ENCODE measurements around the gene FERMT3. TPM values are rescaled to one million over a fixed set of nuclear protein-coding genes. Genes with fewer than 3 reads are reported as not detected.

Gene FERMT3
- total RNA-seq, 1 donor from 2014 or later: 5.9 TPM

DNA sequence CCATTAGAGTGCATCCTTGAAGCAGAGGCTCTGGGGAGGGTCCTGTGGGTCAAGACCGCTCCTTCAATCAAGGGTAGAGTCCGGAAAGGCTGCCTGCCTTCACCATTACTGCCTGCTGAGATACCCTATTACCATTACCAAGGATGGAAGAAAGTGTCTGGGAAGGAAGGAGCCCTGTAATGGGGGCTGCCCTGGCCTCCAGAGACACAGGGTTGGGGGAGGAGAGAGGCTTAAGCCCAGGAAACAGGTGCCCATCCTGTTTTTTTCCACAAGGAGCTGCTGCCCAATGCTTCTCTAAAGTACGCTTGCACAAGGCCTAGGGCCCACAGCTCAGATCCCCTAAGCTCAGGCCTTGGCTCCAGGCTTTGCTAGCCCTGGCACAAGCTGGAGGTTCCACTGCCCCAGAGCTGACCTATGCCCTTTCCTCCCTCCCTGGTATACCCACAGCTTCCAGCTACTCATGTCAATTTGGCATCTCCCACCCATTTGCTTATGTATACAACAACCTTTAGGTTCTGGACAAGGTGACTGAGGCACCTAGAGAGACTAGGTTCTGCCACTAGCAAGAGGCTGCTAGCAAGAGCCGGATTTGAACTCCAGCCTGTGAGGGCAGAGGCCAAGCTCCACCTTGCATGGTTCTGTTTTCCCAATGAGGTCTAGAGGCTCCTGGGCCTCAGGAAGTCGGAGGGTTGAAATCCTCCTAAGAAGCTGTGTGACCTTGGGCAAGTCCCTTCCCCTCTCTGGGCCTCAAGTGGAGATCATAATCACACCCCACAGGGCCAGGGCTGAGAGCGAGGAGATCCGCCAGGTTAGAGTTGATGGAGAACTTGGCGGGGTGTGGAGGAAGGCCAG lies 43.3 kb downstream of the FERMT3 start:
- H3K27me3 Mint-ChIP-seq: peaks cover 3% of the 10 kb centered on the region
- peaks cover 11% of the 10 kb centered on the region for H3K4me1 Mint-ChIP-seq (ENCODE audit: low read depth)
- no peaks in the 10 kb centered on the region for H3K9me3 Mint-ChIP-seq (ENCODE audit: low read depth)
- no peak for DNase-seq (ENCODE audit: low spot score, unreplicated experiment)
- H3K4me3 Mint-ChIP-seq (ENCODE audit: low read depth): peak overlapping the region; percentile 33
- TF ChIP-seq, protein P1, sequence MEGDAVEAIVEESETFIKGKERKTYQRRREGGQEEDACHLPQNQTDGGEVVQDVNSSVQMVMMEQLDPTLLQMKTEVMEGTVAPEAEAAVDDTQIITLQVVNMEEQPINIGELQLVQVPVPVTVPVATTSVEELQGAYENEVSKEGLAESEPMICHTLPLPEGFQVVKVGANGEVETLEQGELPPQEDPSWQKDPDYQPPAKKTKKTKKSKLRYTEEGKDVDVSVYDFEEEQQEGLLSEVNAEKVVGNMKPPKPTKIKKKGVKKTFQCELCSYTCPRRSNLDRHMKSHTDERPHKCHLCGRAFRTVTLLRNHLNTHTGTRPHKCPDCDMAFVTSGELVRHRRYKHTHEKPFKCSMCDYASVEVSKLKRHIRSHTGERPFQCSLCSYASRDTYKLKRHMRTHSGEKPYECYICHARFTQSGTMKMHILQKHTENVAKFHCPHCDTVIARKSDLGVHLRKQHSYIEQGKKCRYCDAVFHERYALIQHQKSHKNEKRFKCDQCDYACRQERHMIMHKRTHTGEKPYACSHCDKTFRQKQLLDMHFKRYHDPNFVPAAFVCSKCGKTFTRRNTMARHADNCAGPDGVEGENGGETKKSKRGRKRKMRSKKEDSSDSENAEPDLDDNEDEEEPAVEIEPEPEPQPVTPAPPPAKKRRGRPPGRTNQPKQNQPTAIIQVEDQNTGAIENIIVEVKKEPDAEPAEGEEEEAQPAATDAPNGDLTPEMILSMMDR (IDR thresholded peaks at IDR 0.05; ENCODE audit: unreplicated experiment): no peak
- no peak overlapping the region for H3K27ac Mint-ChIP-seq
- H3K36me3 Mint-ChIP-seq (ENCODE audit: insufficient read depth): no peaks in the 10 kb centered on the region

DNA sequence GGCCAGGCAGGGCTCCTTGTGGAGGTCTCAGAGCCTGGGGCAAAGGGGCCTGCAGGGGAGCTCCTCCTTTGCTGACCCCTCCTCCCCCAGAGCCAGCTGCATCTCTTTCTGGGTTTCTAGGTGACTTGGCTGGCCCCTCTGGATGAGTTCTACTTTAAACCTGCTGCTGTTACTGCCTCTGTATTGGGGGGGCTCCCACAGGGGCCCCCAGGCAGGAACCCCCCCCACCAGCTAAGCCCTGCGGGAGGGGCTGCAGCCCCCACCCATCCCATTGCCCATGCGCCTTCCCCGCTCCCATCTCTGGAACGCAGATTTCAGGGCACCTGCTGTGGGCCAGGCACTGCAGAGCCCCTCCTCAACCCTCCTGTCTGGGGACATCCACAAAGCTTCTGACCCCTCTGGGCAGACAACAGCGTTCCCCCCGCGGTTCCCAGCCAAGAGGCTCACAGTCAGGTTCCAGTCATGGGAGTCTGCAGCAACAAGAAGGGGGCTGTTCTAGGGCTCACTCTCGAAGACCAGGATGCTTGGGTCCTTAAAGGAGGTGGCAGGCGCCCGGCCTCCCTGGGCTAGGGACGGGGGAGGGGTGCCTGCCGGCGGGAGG lies 44.0 kb downstream of the FERMT3 start:
- Mint-ChIP-seq H3K4me3 (ENCODE audit: low read depth) (peak overlapping the region; percentile 44), H3K9me3 (ENCODE audit: low read depth) (no peaks in the 10 kb centered on the region), H3K27me3 (peaks cover 3% of the 10 kb centered on the region), H3K36me3 (ENCODE audit: insufficient read depth) (no peaks in the 10 kb centered on the region), H3K27ac (no peak overlapping the region), H3K4me1 (ENCODE audit: low read depth) (peaks cover 11% of the 10 kb centered on the region)
- TF ChIP-seq, protein P1 (IDR thresholded peaks at IDR 0.05; ENCODE audit: unreplicated experiment): no peak
- no peak for DNase-seq (ENCODE audit: low spot score, unreplicated experiment)

DNA sequence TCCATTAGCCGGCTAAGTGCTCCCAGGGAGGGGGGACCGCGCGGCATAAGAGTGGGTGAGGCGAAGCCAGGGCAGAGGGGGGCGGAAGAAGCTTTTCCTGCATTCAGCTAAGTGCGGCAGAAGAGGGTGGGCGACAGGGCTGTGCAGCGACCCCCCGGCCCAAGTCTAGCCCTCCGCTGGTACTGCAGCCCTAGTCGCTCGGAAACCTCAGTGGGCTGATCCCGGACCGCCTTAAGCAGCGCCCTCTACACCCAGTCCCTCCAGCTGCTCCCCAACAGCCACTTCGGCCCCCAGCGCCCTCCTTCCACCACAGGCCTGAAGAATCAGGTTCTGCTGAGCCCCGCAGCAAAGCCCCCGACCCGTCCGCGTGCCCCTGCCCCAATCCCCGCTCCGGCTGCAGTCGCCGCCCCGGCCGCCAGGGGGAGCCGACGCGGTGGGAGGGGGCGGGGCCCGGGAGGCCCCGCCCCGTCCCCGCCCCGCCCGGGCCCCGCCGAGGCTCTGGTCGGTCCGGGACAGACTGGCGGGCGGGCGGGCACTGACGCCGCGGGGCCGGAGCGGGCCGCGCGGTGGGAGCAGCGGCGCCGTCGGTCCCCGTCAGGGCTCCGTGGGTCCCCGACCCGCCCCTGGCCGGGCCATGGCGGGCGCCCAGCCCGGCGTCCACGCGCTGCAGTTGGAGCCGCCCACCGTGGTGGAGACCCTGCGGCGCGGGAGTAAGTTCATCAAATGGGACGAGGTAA lies 44.7 kb downstream of the FERMT3 start, which contains the start of gene PLCB3:
Gene PLCB3, plus strand, starts transcription at position 515 of the 737 bp plus-strand sequence. Its CDS starts 120 bp downstream, at position 635.
- peak within 1 kb of the TSS; percentile 82 for H3K4me3 Mint-ChIP-seq (ENCODE audit: low read depth)
- no peak within 1 kb of the TSS for H3K27ac Mint-ChIP-seq
- no peaks in the 10 kb centered on the region for H3K9me3 Mint-ChIP-seq (ENCODE audit: low read depth)
- peak; percentile 66 for DNase-seq (ENCODE audit: low spot score, unreplicated experiment)
- H3K36me3 Mint-ChIP-seq (ENCODE audit: insufficient read depth): no peaks in the 10 kb centered on the region
- TF ChIP-seq, protein P1 (IDR thresholded peaks at IDR 0.05; ENCODE audit: unreplicated experiment): peak; percentile 79
- peaks cover 11% of the 10 kb centered on the region for H3K4me1 Mint-ChIP-seq (ENCODE audit: low read depth)
- peaks cover 3% of the 10 kb centered on the region for H3K27me3 Mint-ChIP-seq

DNA sequence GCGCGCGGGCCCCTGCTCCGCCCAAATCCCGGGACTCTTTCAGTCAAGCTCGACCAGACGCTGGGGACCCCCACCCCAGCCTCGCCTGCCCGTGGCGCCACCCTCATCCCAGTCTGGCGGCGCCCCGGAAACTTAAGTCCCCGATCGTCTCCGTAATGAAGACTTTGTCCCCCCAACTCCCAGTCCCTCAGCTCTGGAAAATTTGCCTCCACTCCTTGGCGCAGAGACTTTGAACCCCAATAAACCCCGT lies 45.2 kb downstream of the FERMT3 start:
- H3K27ac Mint-ChIP-seq: no peak overlapping the region
- peaks cover 3% of the 10 kb centered on the region for H3K27me3 Mint-ChIP-seq
- H3K36me3 Mint-ChIP-seq (ENCODE audit: insufficient read depth): no peaks in the 10 kb centered on the region
- H3K4me3 Mint-ChIP-seq (ENCODE audit: low read depth): peak overlapping the region; percentile 82
- no peaks in the 10 kb centered on the region for H3K9me3 Mint-ChIP-seq (ENCODE audit: low read depth)
- TF ChIP-seq, protein P1 (IDR thresholded peaks at IDR 0.05; ENCODE audit: unreplicated experiment): no peak
- peaks cover 11% of the 10 kb centered on the region for H3K4me1 Mint-ChIP-seq (ENCODE audit: low read depth)
- no peak for DNase-seq (ENCODE audit: low spot score, unreplicated experiment)

Data from progenitor cell of endocrine pancreas (in vitro differentiated cells).